Caco-2 (cell line): ENCODE results near the gene IMMP2L. TPM values are rescaled to one million over a fixed set of nuclear protein-coding genes. Genes with fewer than 3 reads are reported as not detected.
A peak's percentile ranks its signal among the peaks of the same experiment; 100 is the strongest.
"Not testable (repeated sequence)": the region's sequence is repeated elsewhere in the genome, so short reads cannot be mapped to it uniquely, and the experiment has no call there.

Experiments
- BruUV-seq: library from RNA; stranded (reverse); fragments of 400-500 nt; replicated peaks from 2 replicates; lab custom pipeline; 2021; lab: Mats Ljungman, UMichigan
- CTCF ChIA-PET: fragments of 300-600 bp; sonication (Branson Sonifier 250); formaldehyde crosslinking; loops from one replicate; lab custom pipeline; 2022; ENCODE audit warnings: antibody characterized with exemption; lab: Charles Lee
- POLR2A ChIA-PET: fragments of 300-600 bp; sonication (Branson Sonifier 250); formaldehyde crosslinking; loops from one replicate; lab custom pipeline; 2022; ENCODE audit warnings: antibody characterized with exemption; lab: Charles Lee
- DNase-seq, 2 experiments: peaks; one replicate each; pipeline versions ENCODE4 v3.0.0 to v3.0.0-alpha.2; 2020 to 2022
- H3K27me3 ChIP-seq: replicated peaks from 2 replicates; pipeline ENCODE4 v1.6.0; 2011; ENCODE audit warnings: low read length; ENCODE audit not compliant: control insufficient read depth, insufficient read depth
- H3K36me3 ChIP-seq: 2 replicates; pipeline ENCODE4 v1.5.1; 2011; ENCODE audit warnings: low read length; ENCODE audit not compliant: control insufficient read depth, insufficient read depth
- H3K4me1 ChIP-seq: fragments of 250-450 bp; sonication (Bioruptor Pico); 2 replicates; pipeline ENCODE4 v1.5.1; 2020; ENCODE audit warnings: mild to moderate bottlenecking
- H3K4me3 ChIP-seq: 2 replicates; pipeline ENCODE4 v1.5.1; 2011; ENCODE audit warnings: low read depth, mild to moderate bottlenecking, control low read depth, low read length
- H3K9me3 ChIP-seq: fragments of 250-450 bp; sonication (Bioruptor Pico); 2 replicates; pipeline ENCODE4 v1.5.1; 2020; ENCODE audit warnings: mild to moderate bottlenecking, moderate library complexity
- H3K27ac Mint-ChIP-seq: one replicate; pipeline ENCODE4 v1.8.0; 2022; ENCODE audit warnings: mixed read lengths; ENCODE audit not compliant: unreplicated experiment
- H3K27me3 Mint-ChIP-seq: one replicate; pipeline ENCODE4 v1.8.0; 2022; ENCODE audit warnings: mixed read lengths; ENCODE audit not compliant: insufficient read depth, unreplicated experiment
- H3K36me3 Mint-ChIP-seq: one replicate; pipeline ENCODE4 v1.8.0; 2022; ENCODE audit warnings: mild to moderate bottlenecking, mixed read lengths; ENCODE audit not compliant: insufficient read depth, unreplicated experiment
- H3K4me1 Mint-ChIP-seq: one replicate; pipeline ENCODE4 v1.8.0; 2022; ENCODE audit warnings: low read depth, mixed read lengths; ENCODE audit not compliant: unreplicated experiment
- H3K4me3 Mint-ChIP-seq: one replicate; pipeline ENCODE4 v1.8.0; 2022; ENCODE audit warnings: mild to moderate bottlenecking, moderate library complexity, mixed read lengths; ENCODE audit not compliant: unreplicated experiment
- H3K9me3 Mint-ChIP-seq: one replicate; pipeline ENCODE4 v1.8.0; 2022; ENCODE audit warnings: mixed read lengths; ENCODE audit not compliant: unreplicated experiment
- CTCF ChIP-seq, 2 experiments: fragments of 200-600 bp in 1 of 2; IDR thresholded peaks; 1 replicate in 1 of 2; 2 replicates in 1 of 2; pipeline versions ENCODE4 v1.5.1 to v1.8.0; 2011 to 2022; ENCODE audit warnings: antibody characterized with exemption in 1 of 2, control low read depth in 1 of 2, inconsistent platforms in 1 of 2, low read depth in 1 of 2, low read length in 1 of 2, mild to moderate bottlenecking in 1 of 2, moderate library complexity in 1 of 2; ENCODE audit not compliant: insufficient read depth in 1 of 2, severe bottlenecking in 1 of 2, unreplicated experiment in 1 of 2
- intact Hi-C: fragments of 100-400 bp; cut with micrococcal nuclease; formaldehyde crosslinking; loops from one replicate; pipeline ENCODE4 v1.10.0; 2022; ENCODE audit not compliant: unreplicated experiment
- total RNA-seq: library from RNA; stranded (reverse); gene quantifications from 2 replicates; pipeline ENCODE4 v1.2.3, GENCODE V29; 2022

Gene IMMP2L
- total RNA-seq, 1 experiment from 2014 or later: 9.5 TPM

DNA sequence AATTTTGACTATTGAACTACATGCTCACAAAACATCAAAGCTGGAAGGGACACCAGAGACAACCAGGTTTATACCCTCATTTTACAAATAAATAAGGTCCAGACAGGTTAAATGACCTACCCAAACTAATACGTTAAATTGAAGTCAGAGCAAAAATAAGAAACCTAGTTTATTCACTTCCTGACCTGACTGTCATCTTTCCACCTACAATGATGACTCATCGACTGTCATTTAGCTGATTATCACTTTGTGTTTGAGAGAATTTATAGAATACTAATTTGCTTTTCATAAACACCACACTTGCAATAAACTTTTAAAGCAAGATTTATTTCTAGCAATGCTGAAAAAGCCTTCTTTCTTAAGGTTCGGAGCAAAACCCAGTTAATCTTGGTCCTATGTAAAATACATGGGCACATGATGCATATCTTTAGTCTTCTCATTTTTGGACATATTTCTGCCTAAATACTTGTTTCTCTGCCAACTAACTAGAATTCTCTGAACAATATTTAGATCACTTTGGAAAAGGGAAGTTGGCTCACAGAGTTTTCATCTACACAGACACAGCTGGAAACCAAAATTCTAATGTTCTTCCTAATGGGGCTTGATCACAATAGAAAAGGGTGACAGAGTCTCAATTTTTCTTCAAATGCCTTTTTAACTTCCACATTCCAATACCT is 488.1 kb downstream of the IMMP2L start:
- TF ChIP-seq CTCF (IDR thresholded peaks at IDR 0.05; ENCODE audit: insufficient read depth in 1 of 2, low read depth in 1 of 2, low read length in 1 of 2, severe bottlenecking in 1 of 2, unreplicated experiment in 1 of 2): no peak
- no TSS peak for BruUV-seq
- POLR2A ChIA-PET: no interaction called here
- Mint-ChIP-seq H3K27ac (peak overlapping the region; percentile 28), H3K4me3 (no peak overlapping the region), H3K36me3 (no peaks in the 10 kb centered on the region), H3K9me3 (no peaks in the 10 kb centered on the region), H3K4me1 (peaks cover 19% of the 10 kb centered on the region), H3K27me3 (no peaks in the 10 kb centered on the region)
- intact Hi-C loops: no loop called here
- no peak for DNase-seq
- H3K36me3 ChIP-seq: no peaks in the 10 kb centered on the region
- CTCF ChIA-PET: no interaction called here
- H3K9me3 ChIP-seq: no peaks in the 10 kb centered on the region
- H3K27me3 ChIP-seq: no peaks in the 10 kb centered on the region
- no peak overlapping the region for H3K4me3 ChIP-seq
- H3K4me1 ChIP-seq: peaks cover 25% of the 10 kb centered on the region; the same call in 1 of the 2 replicates

DNA sequence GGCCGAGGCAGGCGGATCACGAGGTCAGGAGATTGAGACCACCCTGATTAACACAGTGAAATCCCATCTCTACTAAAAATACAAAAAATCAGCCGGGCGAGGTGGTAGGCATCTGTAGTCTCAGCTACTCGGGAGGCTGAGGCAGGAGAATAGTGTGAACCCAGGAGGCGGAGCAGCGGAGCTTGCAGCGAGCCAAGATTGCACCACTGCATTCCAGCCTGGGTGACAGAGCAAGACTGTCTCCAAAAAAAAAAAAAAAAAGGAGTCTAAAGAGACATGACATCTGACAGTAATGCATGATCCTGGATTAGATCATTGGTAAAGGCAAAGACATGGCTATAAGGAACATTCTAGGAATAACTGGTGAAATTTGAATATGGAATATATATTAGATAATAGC is 489.6 kb downstream of the IMMP2L start:
- POLR2A ChIA-PET: not testable (repeated sequence)

DNA sequence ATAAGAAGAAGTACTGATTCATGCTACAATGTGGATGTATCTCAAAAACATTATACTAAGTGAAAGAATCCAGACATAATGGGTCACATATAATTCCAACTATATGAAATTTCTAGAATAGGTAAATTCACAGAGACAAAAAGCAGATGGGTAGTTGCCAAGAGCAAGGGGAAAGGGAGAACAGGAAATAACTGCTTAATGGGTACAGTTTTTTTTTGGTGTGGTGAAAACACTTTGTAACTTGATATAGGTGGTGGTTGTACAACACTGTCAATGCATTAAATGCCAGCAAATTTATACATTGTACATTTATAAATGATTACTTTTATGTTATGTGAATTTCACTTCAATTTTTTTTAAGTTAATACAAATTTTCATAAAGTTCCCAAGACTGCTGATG is 490.7 kb downstream of the IMMP2L start:
- no peaks in the 10 kb centered on the region for H3K9me3 ChIP-seq
- POLR2A ChIA-PET: no interaction called here
- no peaks in the 10 kb centered on the region for H3K36me3 Mint-ChIP-seq

More for the DNA sequence above, 489.6 kb downstream of the IMMP2L start:
- peak; percentile 49 to 58 for DNase-seq
- H3K9me3 Mint-ChIP-seq, H3K4me3 ChIP-seq, H3K27me3 ChIP-seq, H3K9me3 ChIP-seq, H3K27me3 Mint-ChIP-seq, BruUV-seq, H3K36me3 Mint-ChIP-seq, H3K36me3 ChIP-seq, intact Hi-C loops: not testable (repeated sequence)
- H3K27ac Mint-ChIP-seq: peak overlapping the region; percentile 20
- H3K4me1 ChIP-seq: peaks cover 25% of the 10 kb centered on the region; the same call in 1 of the 2 replicates
- peak overlapping the region; percentile 8 for H3K4me3 Mint-ChIP-seq
- CTCF ChIA-PET: interaction anchor here (0.7 kb wide), 1 partner anchor 20 kb away, joined by 10 read pairs; no protein-coding TSS in a partner anchor
- peaks cover 19% of the 10 kb centered on the region for H3K4me1 Mint-ChIP-seq

More for the DNA sequence above, 490.7 kb downstream of the IMMP2L start:
- Mint-ChIP-seq H3K27ac (no peak overlapping the region), H3K4me3 (no peak overlapping the region), H3K4me1 (peaks cover 19% of the 10 kb centered on the region), H3K9me3 (no peaks in the 10 kb centered on the region), H3K27me3 (no peaks in the 10 kb centered on the region)
- no peaks in the 10 kb centered on the region for H3K27me3 ChIP-seq
- intact Hi-C loops: no loop called here
- H3K36me3 ChIP-seq: no peaks in the 10 kb centered on the region
- BruUV-seq: no TSS peak
- H3K4me1 ChIP-seq: peaks cover 25% of the 10 kb centered on the region; the same call in 1 of the 2 replicates
- no peak overlapping the region for H3K4me3 ChIP-seq
- no peak for TF ChIP-seq CTCF (IDR thresholded peaks at IDR 0.05; ENCODE audit: insufficient read depth in 1 of 2, low read depth in 1 of 2, low read length in 1 of 2, severe bottlenecking in 1 of 2, unreplicated experiment in 1 of 2)
- CTCF ChIA-PET: no interaction called here
- no peak for DNase-seq
